H9 (cell line): ENCODE measurements around the gene ANKRD17. TPM values are rescaled to one million over a fixed set of nuclear protein-coding genes. Genes with fewer than 3 reads are reported as not detected.

Source experiments
- DNase-seq: peaks from one replicate; pipeline ENCODE4 v3.0.0-alpha.2; 2017
- H2AFZ ChIP-seq: one replicate; pipeline ENCODE4 v1.6.1; 2013; ENCODE audit warnings: mild to moderate bottlenecking, low read length, control low read depth, moderate library complexity
- H2AK5ac ChIP-seq: 2 replicates; pipeline ENCODE4 v1.6.1; 2013; ENCODE audit warnings: low read length, control low read depth, mixed read lengths; ENCODE audit not compliant: insufficient read length
- H2BK120ac ChIP-seq: one replicate; pipeline ENCODE4 v1.6.1; 2013; ENCODE audit warnings: low read depth, mild to moderate bottlenecking, low read length, control low read depth, inconsistent platforms; ENCODE audit not compliant: poor library complexity, severe bottlenecking
- H2BK12ac ChIP-seq: 2 replicates; pipeline ENCODE4 v1.6.1; 2013; ENCODE audit warnings: low read length, control low read depth, mixed read lengths, low read depth; ENCODE audit not compliant: insufficient read length
- H2BK15ac ChIP-seq: 2 replicates; pipeline ENCODE4 v1.6.1; 2013; ENCODE audit warnings: low read depth, low read length, control low read depth
- H2BK20ac ChIP-seq: one replicate; pipeline ENCODE4 v1.6.1; 2013; ENCODE audit warnings: low read depth, mild to moderate bottlenecking, low read length, control low read depth, inconsistent platforms; ENCODE audit not compliant: poor library complexity, severe bottlenecking
- H2BK5ac ChIP-seq: 2 replicates; pipeline ENCODE4 v1.6.1; 2013; ENCODE audit warnings: low read length, control low read depth, mixed read lengths; ENCODE audit not compliant: insufficient read length
- H3K14ac ChIP-seq: 2 replicates; pipeline ENCODE4 v1.6.1; 2013; ENCODE audit warnings: low read length, control low read depth; ENCODE audit not compliant: insufficient read depth
- H3K18ac ChIP-seq: 2 replicates; pipeline ENCODE4 v1.6.1; 2013; ENCODE audit warnings: low read depth, mild to moderate bottlenecking, mixed read lengths, low read length, control low read depth; ENCODE audit not compliant: insufficient read length
- H3K23ac ChIP-seq: 2 replicates; pipeline ENCODE4 v1.6.1; 2013; ENCODE audit warnings: low read length, control low read depth, mixed read lengths, low read depth; ENCODE audit not compliant: insufficient read length
- H3K23me2 ChIP-seq: 2 replicates; pipeline ENCODE4 v1.6.1; 2013; ENCODE audit warnings: low read depth, mild to moderate bottlenecking, mixed read lengths, low read length, control low read depth; ENCODE audit not compliant: insufficient read length, poor library complexity, severe bottlenecking
- H3K27ac ChIP-seq: 2 replicates; pipeline ENCODE4 v1.5.1; 2013; ENCODE audit warnings: low read length, control low read depth, mixed read lengths, low read depth; ENCODE audit not compliant: insufficient read length
- H3K27me3 ChIP-seq: 2 replicates; pipeline ENCODE4 v1.6.1; 2013; ENCODE audit warnings: low read length, control low read depth, inconsistent platforms; ENCODE audit not compliant: insufficient read depth
- H3K4ac ChIP-seq: 2 replicates; pipeline ENCODE4 v1.6.1; 2013; ENCODE audit warnings: low read depth, mild to moderate bottlenecking, control low read depth, inconsistent platforms, low read length, moderate library complexity
- H3K4me1 ChIP-seq: 2 replicates; pipeline ENCODE4 v1.6.1; 2013; ENCODE audit warnings: low read length, control low read depth, inconsistent platforms; ENCODE audit not compliant: insufficient read depth
- H3K4me2 ChIP-seq: 2 replicates; pipeline ENCODE4 v1.6.1; 2013; ENCODE audit warnings: low read length, control low read depth, mixed read lengths; ENCODE audit not compliant: insufficient read length, insufficient read depth
- H3K56ac ChIP-seq: 2 replicates; pipeline ENCODE4 v1.6.1; 2013; ENCODE audit warnings: low read depth, mild to moderate bottlenecking, mixed read lengths, low read length, control low read depth; ENCODE audit not compliant: insufficient read length
- H3K79me1 ChIP-seq: 2 replicates; pipeline ENCODE4 v1.6.1; 2013; ENCODE audit warnings: low read depth, mild to moderate bottlenecking, moderate library complexity, low read length, control low read depth, inconsistent platforms; ENCODE audit not compliant: insufficient read depth, poor library complexity, severe bottlenecking
- H3K79me2 ChIP-seq: 2 replicates; pipeline ENCODE4 v1.6.1; 2013; ENCODE audit warnings: low read length, control low read depth, inconsistent platforms; ENCODE audit not compliant: insufficient read depth
- H3K9ac ChIP-seq: 2 replicates; pipeline ENCODE4 v1.6.1; 2013; ENCODE audit warnings: low read length, control low read depth, mixed read lengths; ENCODE audit not compliant: insufficient read length; ENCODE audit errors: extremely low read depth
- H3K9me3 ChIP-seq: one replicate; pipeline ENCODE4 v1.6.1; 2013; ENCODE audit warnings: low read depth, low read length, inconsistent platforms; ENCODE audit not compliant: control insufficient read depth
- H3T11ph ChIP-seq: one replicate; pipeline ENCODE4 v1.6.1; 2013; ENCODE audit warnings: mild to moderate bottlenecking, low read length, control low read depth, inconsistent platforms
- H4K20me1 ChIP-seq: one replicate; pipeline ENCODE4 v1.6.1; 2013; ENCODE audit not compliant: control insufficient read depth, insufficient read length, insufficient read depth
- H4K5ac ChIP-seq: 2 replicates; pipeline ENCODE4 v1.6.1; 2013; ENCODE audit warnings: low read depth, mild to moderate bottlenecking, mixed read lengths, low read length, control low read depth; ENCODE audit not compliant: insufficient read length
- H4K8ac ChIP-seq: replicated peaks from 2 replicates; pipeline ENCODE4 v1.6.1; 2013; ENCODE audit warnings: low read length, control low read depth, mixed read lengths, low read depth; ENCODE audit not compliant: insufficient read length
- H4K91ac ChIP-seq: 2 replicates; pipeline ENCODE4 v1.6.1; 2013; ENCODE audit warnings: low read depth, mild to moderate bottlenecking, moderate library complexity, mixed read lengths, low read length, control low read depth; ENCODE audit not compliant: insufficient read length
- H3K27ac Mint-ChIP-seq, 3 experiments: 2 replicates in 2 of 3; 3 replicates in 1 of 3; pipeline ENCODE4 v1.8.0; 2020 to 2021; ENCODE audit warnings: mixed read lengths in 3 of 3, mild to moderate bottlenecking in 1 of 3, moderate library complexity in 1 of 3
- H3K27me3 Mint-ChIP-seq: 2 replicates; pipeline ENCODE4 v1.8.0; 2021; ENCODE audit warnings: low read depth, mild to moderate bottlenecking, moderate library complexity, mixed read lengths
- H3K36me3 Mint-ChIP-seq, 3 experiments: 2 replicates in 2 of 3; 3 replicates in 1 of 3; pipeline ENCODE4 v1.8.0; 2020 to 2021; ENCODE audit warnings: low read depth in 3 of 3, mixed read lengths in 3 of 3; ENCODE audit not compliant: insufficient read depth in 1 of 3
- H3K4me1 Mint-ChIP-seq, 2 experiments: 2 replicates each; pipeline ENCODE4 v1.8.0; 2020; ENCODE audit warnings: mixed read lengths in 2 of 2
- H3K4me3 Mint-ChIP-seq, 2 experiments: 2 replicates in 1 of 2; 3 replicates in 1 of 2; pipeline ENCODE4 v1.8.0; 2020 to 2021; ENCODE audit warnings: mild to moderate bottlenecking in 2 of 2, mixed read lengths in 2 of 2, moderate library complexity in 1 of 2
- H3K9me3 Mint-ChIP-seq, 2 experiments: 2 replicates in 1 of 2; 3 replicates in 1 of 2; pipeline ENCODE4 v1.8.0; 2020; ENCODE audit warnings: mild to moderate bottlenecking in 2 of 2, mixed read lengths in 2 of 2, moderate library complexity in 1 of 2
- CTCF ChIP-seq: fragments of 200-600 bp; sonication (generic); conservative IDR thresholded peaks from 3 replicates; pipeline ENCODE4 v1.8.0; 2021; ENCODE audit warnings: antibody characterized with exemption, mild to moderate bottlenecking
- total RNA-seq: library from RNA; stranded (reverse); gene quantifications from 2 replicates; pipeline ENCODE4 v1.2.1, GENCODE V29; 2021

ANKRD17 gene
- total RNA-seq, 1 experiment from 2014 or later, result 82.4 TPM

- no peak overlapping the region for H3T11ph ChIP-seq
- H2AK5ac ChIP-seq, result no peak overlapping the region
- no peak overlapping the region for H2AFZ ChIP-seq
- Mint-ChIP-seq H3K27me3 (no peaks in the 10 kb centered on the region), H3K27ac (no peak overlapping the region), H3K36me3 (peaks cover 6 to 18% (median 13%) of the 10 kb centered on the region in 3 experiments; a peak in 5 of 7 replicates), H3K9me3 (no peaks in the 10 kb centered on the region), H3K4me3 (no peak overlapping the region), H3K4me1 (peaks cover 8 to 12% of the 10 kb centered on the region in 2 experiments; a peak in 3 of 4 replicates)
- no peaks in the 10 kb centered on the region for H4K20me1 ChIP-seq
- H3K23me2 ChIP-seq, result no peaks in the 10 kb centered on the region
- no peak overlapping the region for H4K5ac ChIP-seq
- no peak overlapping the region for H2BK12ac ChIP-seq
- no peak overlapping the region for H2BK5ac ChIP-seq
- no peaks in the 10 kb centered on the region for H3K9me3 ChIP-seq
- H4K91ac ChIP-seq, result no peak overlapping the region
- no peak overlapping the region for H2BK120ac ChIP-seq
- H3K14ac ChIP-seq, result no peak overlapping the region
- H3K4me2 ChIP-seq, result no peak overlapping the region
- peaks cover 3% of the 10 kb centered on the region for H3K79me1 ChIP-seq
- H3K9ac ChIP-seq, result no peak overlapping the region
- H3K27ac ChIP-seq, result no peak overlapping the region
- TF ChIP-seq CTCF, result no peak
- no peak overlapping the region for H3K56ac ChIP-seq
- no peak for DNase-seq
- no peak overlapping the region for H3K23ac ChIP-seq
- no peaks in the 10 kb centered on the region for H3K27me3 ChIP-seq
- no peak overlapping the region for H2BK20ac ChIP-seq
- no peak overlapping the region for H4K8ac ChIP-seq
- H3K18ac ChIP-seq, result no peak overlapping the region
- H3K4me1 ChIP-seq, result no peaks in the 10 kb centered on the region
- H3K4ac ChIP-seq, result no peak overlapping the region
- H2BK15ac ChIP-seq, result no peak overlapping the region
- H3K79me2 ChIP-seq, result peaks cover 7% of the 10 kb centered on the region; the same call in 1 of the 2 replicates
Measured at GRCh38 chr4:73185903-73186302, 72.7 kb downstream of the ANKRD17 start.
